Keratinocyte (primary cell): ENCODE results near the gene B4GALT2.

ENCODE experiments used
- EZH2 ChIP-seq: IDR thresholded peaks from one replicate; pipeline ENCODE4 v1.6.1; 2012; ENCODE audit warnings: inconsistent platforms, mild to moderate bottlenecking, low read length, moderate library complexity
- TF ChIP-seq, protein P1 (sequence below), 3 experiments: IDR thresholded peaks in 1 of 3; conservative IDR thresholded peaks in 1 of 3; optimal IDR thresholded peaks in 1 of 3; 2 replicates in 2 of 3; 3 replicates in 1 of 3; pipeline versions ENCODE3 to v1.5.1; 2011; ENCODE audit warnings: low read length in 3 of 3, mild to moderate bottlenecking in 3 of 3, moderate library complexity in 2 of 3, control low read depth in 1 of 3, inconsistent platforms in 1 of 3; ENCODE audit not compliant: insufficient read depth in 2 of 3; ENCODE audit errors: extremely low read depth in 1 of 3

DNA sequence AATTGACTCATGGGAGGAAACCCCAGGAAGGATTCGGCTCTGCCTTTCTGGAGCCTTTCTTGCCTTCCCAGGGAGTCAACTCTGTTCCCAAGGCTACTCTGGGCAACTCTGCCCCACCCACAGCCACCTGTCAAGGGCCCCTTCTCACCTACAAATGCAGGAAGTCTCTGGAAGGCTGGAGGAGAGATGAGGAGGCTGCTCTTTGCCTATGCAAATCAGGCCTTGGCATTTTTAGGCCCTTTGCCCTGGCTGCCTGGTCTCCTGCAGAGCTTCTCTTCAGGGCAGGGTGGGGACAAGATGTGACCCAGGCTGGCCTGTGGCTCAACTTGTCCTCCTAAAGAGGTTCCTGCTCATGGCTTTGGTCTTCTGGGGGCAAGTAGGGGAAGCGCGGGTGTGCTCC, 46.8 kb downstream of the B4GALT2 start:
- TF ChIP-seq, protein P1, sequence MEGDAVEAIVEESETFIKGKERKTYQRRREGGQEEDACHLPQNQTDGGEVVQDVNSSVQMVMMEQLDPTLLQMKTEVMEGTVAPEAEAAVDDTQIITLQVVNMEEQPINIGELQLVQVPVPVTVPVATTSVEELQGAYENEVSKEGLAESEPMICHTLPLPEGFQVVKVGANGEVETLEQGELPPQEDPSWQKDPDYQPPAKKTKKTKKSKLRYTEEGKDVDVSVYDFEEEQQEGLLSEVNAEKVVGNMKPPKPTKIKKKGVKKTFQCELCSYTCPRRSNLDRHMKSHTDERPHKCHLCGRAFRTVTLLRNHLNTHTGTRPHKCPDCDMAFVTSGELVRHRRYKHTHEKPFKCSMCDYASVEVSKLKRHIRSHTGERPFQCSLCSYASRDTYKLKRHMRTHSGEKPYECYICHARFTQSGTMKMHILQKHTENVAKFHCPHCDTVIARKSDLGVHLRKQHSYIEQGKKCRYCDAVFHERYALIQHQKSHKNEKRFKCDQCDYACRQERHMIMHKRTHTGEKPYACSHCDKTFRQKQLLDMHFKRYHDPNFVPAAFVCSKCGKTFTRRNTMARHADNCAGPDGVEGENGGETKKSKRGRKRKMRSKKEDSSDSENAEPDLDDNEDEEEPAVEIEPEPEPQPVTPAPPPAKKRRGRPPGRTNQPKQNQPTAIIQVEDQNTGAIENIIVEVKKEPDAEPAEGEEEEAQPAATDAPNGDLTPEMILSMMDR (optimal IDR thresholded peaks at IDR 0.05 in 1 of 3, IDR thresholded peaks at IDR 0.05 in 1 of 3, conservative IDR thresholded peaks at IDR 0.05 in 1 of 3; ENCODE audit: extremely low read depth in 1 of 3, insufficient read depth in 2 of 3, low read length in 3 of 3): no peak
- no peak for TF ChIP-seq EZH2
